ENCODE results near the gene PCSK5.

The PCSK5 gene

GRCh38 chr9:76342858-76343257 lies 452.4 kb downstream of the PCSK5 start:
- H3K4me3 ChIP-seq (ENCODE audit: low read depth, low read length): no peak overlapping the region
- TF ChIP-seq CTCF (IDR thresholded peaks at IDR 0.05; ENCODE audit: low read depth, low read length, missing control alignments): no peak
- no peak for DNase-seq (ENCODE audit: low read depth)

- no peak for TF ChIP-seq CTCF (IDR thresholded peaks at IDR 0.05; ENCODE audit: low read depth, low read length, missing control alignments)
- H3K4me3 ChIP-seq (ENCODE audit: low read depth, low read length): no peak overlapping the region
- no peak for DNase-seq (ENCODE audit: low read depth)
Measured at GRCh38 chr9:76349865-76350264, 459.4 kb downstream of the PCSK5 start.

- no peak overlapping the region for H3K4me3 ChIP-seq (ENCODE audit: low read depth, low read length)
- DNase-seq (ENCODE audit: low read depth): no peak
- no peak for TF ChIP-seq CTCF (IDR thresholded peaks at IDR 0.05; ENCODE audit: low read depth, low read length, missing control alignments)
Measured at GRCh38 chr9:76351006-76351405, 460.5 kb downstream of the PCSK5 start.

GRCh38 chr9:76352026-76352620 lies 461.6 kb downstream of the PCSK5 start:
- TF ChIP-seq CTCF (IDR thresholded peaks at IDR 0.05; ENCODE audit: low read depth, low read length, missing control alignments): no peak
- H3K4me3 ChIP-seq (ENCODE audit: low read depth, low read length): no peak overlapping the region
- DNase-seq (ENCODE audit: low read depth): no peak

- H3K4me3 ChIP-seq (ENCODE audit: low read depth, low read length): no peak overlapping the region
- TF ChIP-seq CTCF (IDR thresholded peaks at IDR 0.05; ENCODE audit: low read depth, low read length, missing control alignments): no peak
- no peak for DNase-seq (ENCODE audit: low read depth)
Measured at GRCh38 chr9:76353280-76353679, 462.8 kb downstream of the PCSK5 start.

GRCh38 chr9:76354221-76354620 lies 463.7 kb downstream of the PCSK5 start:
- no peak for TF ChIP-seq CTCF (IDR thresholded peaks at IDR 0.05; ENCODE audit: low read depth, low read length, missing control alignments)
- no peak overlapping the region for H3K4me3 ChIP-seq (ENCODE audit: low read depth, low read length)
- no peak for DNase-seq (ENCODE audit: low read depth)

GRCh38 chr9:76355886-76356285 lies 465.4 kb downstream of the PCSK5 start:
- TF ChIP-seq CTCF (IDR thresholded peaks at IDR 0.05; ENCODE audit: low read depth, low read length, missing control alignments): no peak
- DNase-seq (ENCODE audit: low read depth): no peak
- no peak overlapping the region for H3K4me3 ChIP-seq (ENCODE audit: low read depth, low read length)
